GM12892 (cell line): Measurements from ENCODE around the gene SPATA16.

ENCODE experiments used
- DNase-seq: peaks from one replicate; pipeline ENCODE4 v3.0.0; 2011; ENCODE audit not compliant: insufficient read length
- FAIRE-seq: peaks from 2 replicates; lab custom pipeline; 2011; peaks lifted over from hg19 to GRCh38; lab: Jason Lieb, UNC
- POLR2A ChIP-seq: IDR thresholded peaks from 2 replicates; pipeline ENCODE4 v1.6.1; 2011; ENCODE audit warnings: low read depth, low read length, control low read depth
- POLR2AphosphoS5 ChIP-seq: IDR thresholded peaks from 2 replicates; pipeline ENCODE4 v1.6.1; 2011; ENCODE audit warnings: low read depth, low read length, control low read depth
- TAF1 ChIP-seq: IDR thresholded peaks from 2 replicates; pipeline ENCODE4 v1.6.1; 2011; ENCODE audit warnings: low read depth, mild to moderate bottlenecking, control low read depth, low read length, borderline replicate concordance

Gene SPATA16

DNA sequence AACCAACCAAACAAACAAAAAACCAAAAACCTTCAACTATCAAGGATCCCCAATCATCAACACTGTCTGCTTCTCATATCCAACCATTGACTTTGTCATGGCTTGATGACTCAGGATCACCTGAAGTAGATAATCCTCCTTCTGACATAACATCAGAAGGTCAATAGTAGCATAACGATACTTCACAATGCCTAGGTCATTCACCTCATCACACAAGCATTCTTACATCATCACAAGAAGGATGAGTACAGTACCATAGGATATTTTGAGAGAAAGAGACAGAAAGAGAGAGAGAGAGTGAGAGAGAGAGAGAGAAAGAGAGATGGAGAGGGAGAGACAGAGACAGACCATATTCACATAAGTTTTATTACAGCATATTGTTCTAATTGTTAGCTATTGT lies 42.1 kb downstream of the SPATA16 start:
- TF ChIP-seq POLR2AphosphoS5 = no peak
- no peak for TF ChIP-seq TAF1
- TF ChIP-seq POLR2A = no peak
- FAIRE-seq = no peak

DNA sequence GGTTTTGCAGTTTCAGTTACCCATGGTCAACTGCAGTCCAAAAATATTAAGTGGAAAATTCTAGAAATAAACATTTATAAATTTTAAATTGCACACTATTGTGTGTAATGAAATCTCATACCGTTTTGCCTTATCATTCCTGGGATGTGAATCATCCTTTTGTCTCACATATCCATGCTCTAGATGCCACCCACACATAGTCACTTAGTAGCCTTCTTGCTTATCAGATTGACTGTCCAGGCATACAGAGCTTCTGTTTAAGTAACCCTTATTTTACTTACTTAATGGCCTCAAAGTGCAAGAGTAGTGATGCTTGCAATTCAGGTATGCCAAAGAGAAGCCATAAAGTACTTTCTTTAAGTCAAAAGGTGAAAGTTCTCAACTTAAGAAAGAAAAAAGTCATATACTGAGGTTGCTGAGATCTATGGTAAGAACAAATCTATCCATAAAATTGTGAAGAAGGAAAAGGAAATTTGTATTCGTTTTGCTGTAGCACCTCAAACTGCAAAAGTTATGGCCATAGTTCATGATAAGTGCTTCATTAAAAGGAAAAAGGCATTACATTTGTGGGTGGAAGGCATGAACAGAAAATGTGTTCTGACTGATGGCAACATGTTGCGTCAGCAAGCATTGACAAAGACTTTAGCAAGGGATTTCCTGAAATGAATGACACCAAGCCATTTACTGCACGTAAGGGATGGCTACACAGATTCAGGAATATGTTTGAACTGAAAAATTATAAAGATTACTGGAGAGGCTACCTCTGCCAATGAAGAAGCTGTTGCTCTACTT lies 43.8 kb downstream of the SPATA16 start:
- TF ChIP-seq POLR2AphosphoS5 = no peak
- TF ChIP-seq TAF1 = no peak
- TF ChIP-seq POLR2A = no peak
- FAIRE-seq (no peak), DNase-seq (no peak)

More for the DNA sequence above, 42.1 kb downstream of the SPATA16 start:
- no peak for DNase-seq

DNA sequence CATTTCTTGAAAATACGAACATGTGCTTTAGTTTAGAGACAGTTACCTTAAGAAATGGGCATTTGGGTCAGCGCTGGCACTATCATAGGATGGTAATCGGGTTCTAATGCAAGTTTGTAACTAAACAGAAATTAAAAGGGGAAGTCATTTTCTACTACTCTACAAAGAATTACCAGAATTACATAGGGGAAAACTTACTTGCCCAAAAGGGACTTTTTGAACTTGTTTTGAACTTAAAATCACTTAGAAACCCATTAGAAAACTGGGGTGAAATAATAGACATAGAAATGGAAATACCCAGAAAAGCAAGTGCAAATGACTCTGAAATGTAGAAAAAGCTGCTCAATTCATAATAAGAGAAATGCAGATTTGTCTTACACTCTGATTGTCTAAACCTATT lies 44.9 kb downstream of the SPATA16 start:
- TF ChIP-seq TAF1 (no peak), POLR2AphosphoS5 (no peak), POLR2A (no peak)
- FAIRE-seq (no peak), DNase-seq (no peak)

DNA sequence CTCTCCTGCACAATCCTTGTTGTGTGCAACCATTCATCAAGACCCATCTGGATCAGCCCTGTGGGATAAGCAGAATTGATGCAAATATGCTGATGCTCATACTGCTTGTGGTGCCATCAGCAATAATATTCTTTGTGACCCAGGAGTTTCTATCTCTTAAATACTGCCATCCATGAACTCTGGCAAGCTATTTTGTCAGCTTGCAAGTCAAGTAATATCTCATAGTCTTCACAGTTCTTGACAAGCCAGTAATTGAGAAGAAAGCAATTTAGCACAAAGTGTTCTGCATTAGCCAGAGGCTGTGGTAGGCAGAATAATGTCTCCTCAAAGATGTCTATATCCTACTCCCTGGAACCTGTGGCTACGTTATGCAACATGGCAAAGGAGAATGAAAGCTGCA lies 49.0 kb downstream of the SPATA16 start:
- TF ChIP-seq POLR2AphosphoS5 (no peak), POLR2A (no peak), TAF1 (no peak)
- FAIRE-seq = no peak
- no peak for DNase-seq

DNA sequence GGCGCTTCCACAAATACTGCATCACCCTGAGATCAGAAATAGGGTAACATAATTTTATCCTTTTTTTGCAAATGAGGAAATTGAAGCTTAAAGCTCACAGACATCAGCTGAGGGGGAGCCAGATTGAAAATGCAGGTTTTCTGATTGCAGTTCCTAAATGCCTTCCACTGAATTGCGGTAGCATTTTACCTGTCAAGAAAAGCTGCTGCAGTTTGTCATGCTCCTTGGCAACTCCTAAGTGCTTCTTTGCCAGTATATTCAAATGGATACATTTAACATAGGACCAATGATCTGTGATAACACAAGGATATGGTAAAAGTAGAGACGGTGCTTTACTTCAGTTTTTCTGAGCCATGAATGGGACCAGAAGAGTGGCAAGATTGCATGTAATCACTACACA lies 50.5 kb downstream of the SPATA16 start:
- TF ChIP-seq POLR2A (no peak), TAF1 (no peak), POLR2AphosphoS5 (no peak)
- no peak for FAIRE-seq
- no peak for DNase-seq

DNA sequence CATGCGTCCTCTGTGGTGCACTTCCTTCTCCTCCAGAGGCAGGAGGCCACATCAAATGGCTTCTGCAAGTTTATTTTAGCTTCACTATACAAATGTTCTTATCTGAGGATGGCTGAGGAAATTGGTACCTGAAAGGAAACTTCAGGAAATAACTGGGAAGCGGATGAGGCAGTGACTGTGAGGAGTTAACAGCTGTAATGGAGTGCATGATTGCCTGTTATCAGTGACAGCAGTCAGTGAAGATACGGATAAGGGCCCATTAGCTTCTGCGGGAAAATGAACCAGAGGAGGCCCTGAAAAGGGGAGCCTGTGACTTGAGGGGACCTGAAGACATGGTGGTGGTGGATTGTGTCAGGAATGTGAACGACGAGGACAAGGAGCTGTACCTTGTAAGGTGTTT lies 51.8 kb downstream of the SPATA16 start:
- no peak for DNase-seq
- FAIRE-seq = no peak
- no peak for TF ChIP-seq POLR2AphosphoS5

DNA sequence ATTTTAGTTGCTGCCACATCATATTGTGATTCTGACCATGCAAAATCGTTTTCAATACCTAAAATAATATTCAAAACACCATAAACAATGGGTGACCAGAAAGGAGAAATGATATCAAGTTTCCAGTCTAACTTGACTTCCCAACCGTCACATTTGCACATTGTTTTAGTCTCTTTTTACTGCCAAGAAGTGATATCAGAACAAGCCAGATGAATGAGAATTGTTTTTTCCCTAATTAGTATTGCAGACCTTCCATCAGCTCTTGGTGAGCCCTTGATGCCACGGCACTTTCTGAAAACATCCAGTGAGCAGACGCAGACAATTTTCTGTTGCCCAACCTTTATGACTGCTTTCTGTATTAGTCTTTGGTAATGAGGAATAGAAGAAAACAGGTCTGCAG lies 62.5 kb downstream of the SPATA16 start:
- DNase-seq (no peak), FAIRE-seq (peak; percentile 50)
- TF ChIP-seq POLR2A = no peak
- no peak for TF ChIP-seq TAF1
- TF ChIP-seq POLR2AphosphoS5 = no peak

DNA sequence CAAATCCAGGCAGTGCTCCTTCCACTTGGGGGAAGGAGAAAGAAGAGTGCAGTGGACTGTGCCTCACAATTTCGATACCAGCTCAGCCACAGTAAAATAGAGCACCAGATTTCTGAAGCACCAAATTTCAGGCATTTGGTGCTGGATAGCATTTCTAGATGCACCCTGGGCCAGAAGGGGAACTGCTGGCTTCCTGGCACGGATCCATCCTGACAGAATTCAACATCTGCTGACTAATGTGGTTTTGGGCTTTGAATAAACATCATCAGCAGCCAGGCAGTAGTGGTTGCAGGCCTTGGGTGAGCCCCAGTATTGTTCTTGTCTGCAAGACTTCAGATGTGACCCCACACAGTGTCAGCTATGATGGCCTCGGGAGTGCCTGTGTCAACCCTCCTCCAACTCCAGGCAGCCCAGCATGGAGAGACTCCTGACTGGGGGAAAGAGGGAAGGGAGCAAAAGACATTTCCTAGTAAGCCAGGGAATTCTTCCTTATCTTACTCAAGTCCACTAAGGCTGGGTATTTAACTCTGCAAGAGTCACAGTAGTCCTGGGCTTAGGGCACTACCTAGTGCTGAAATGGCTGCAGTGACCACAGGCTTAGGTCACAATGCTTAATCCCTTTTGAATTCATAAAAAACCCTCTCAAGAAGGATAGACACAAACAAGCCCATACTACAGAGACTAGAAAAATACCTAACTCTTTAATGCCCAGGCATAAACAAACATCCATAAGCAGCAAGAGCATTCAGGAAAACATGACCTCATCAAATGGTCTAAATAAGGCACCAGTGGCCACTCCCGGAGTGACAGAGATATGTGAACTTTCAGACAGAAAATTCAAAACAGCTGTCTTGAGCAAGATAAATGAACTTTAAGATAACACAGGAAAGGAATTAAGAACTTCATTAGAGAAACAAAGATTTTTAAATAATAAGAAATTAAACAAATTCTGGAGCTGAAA lies 74.7 kb downstream of the SPATA16 start:
- DNase-seq (no peak), FAIRE-seq (no peak)
- no peak for TF ChIP-seq POLR2AphosphoS5
- no peak for TF ChIP-seq TAF1
- no peak for TF ChIP-seq POLR2A

DNA sequence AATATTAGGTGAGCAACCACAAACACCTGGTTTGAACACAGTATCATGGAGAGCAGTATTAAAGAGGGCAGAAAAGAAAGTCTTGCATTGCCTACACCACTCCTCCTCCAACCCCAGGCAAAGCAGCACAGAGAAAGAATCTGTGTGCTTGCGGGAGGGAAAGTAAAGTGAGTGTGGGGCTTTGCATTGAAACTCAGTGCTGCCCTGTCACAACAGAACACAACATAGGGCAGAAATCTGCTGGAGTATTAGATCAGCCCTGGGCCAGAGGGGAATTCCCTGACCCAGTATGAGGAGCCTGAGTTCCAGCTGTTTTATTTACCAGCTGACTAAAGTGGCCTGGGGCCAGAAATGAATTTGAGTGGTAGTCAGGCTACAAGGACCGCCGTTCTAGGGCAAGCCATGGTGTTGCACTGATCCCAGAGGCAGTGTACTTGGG lies 75.5 kb downstream of the SPATA16 start:
- TF ChIP-seq POLR2A = no peak
- no peak for TF ChIP-seq TAF1
- TF ChIP-seq POLR2AphosphoS5 = no peak
- FAIRE-seq (no peak), DNase-seq (no peak)

DNA sequence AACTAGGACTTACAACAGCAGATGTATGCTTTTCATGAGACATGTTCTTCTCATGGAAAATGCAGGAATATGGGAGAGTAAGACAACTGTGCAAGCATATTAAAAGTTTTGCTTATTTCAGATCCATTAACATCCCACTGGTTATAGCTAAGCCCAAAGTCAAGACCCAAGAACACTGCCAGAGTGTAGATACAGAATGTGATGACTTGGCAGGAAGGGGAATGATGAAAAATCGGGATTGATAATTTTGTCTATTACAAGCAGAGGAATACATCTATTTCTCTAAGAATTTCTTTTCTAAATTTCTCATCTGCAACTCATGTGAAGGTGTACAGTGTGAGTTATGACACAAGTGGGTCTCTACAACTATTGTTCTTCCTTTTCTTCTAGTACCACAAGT lies 76.4 kb downstream of the SPATA16 start:
- TF ChIP-seq TAF1 (no peak), POLR2AphosphoS5 (no peak), POLR2A (no peak)
- no peak for FAIRE-seq

DNA sequence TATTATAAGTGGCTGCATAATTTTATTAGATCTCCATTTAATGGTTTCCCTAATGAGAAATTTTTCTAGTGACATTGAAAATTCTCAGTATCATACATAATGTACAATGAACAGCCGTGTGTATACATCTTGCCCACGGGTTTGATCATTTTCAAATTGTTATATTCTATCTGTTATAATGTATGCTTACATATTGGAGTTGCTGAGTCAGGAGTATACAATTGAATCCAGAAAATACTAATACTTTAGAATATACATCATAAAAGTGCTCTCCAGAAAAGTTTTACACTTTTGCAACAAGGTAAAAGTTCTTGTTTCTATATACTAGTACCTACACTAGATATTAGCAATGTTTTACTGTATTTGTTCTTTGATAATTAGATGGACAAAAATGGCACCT lies 82.8 kb downstream of the SPATA16 start:
- FAIRE-seq = no peak
- no peak for DNase-seq
- no peak for TF ChIP-seq POLR2AphosphoS5
- TF ChIP-seq TAF1 = no peak
- no peak for TF ChIP-seq POLR2A

More for the DNA sequence above, 76.4 kb downstream of the SPATA16 start:
- DNase-seq = no peak

DNA sequence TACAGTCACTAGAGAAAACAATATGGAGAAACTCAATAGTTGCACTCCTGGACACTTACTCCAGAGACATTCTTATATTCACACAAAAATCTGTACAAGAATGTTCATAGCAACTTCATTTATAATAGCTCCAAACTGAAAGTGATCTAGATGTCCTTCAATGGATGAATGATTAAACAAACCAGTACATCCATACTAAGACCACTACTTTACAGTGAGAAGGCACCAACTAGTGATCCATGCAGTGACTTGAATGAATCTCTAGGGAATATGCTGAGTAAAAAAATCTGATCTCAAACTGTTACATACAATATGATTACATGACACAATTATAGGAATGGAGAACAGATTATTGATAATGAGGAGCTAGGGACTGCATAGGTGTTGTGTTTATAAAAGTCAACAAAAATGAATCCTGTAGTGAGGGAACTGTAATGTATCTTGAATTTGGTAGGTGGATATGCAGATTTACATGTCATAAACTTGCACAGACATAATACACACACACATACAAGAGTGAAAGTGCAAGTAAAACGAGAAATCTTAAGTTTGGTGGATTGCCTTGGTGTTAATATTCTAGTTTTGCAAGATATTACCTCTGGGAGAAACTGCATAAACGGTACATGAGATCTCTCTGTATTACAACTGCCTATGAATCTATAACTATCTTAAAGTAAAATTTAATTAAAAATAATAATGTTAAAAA lies 85.7 kb downstream of the SPATA16 start:
- TF ChIP-seq POLR2A (no peak), TAF1 (no peak), POLR2AphosphoS5 (no peak)
- FAIRE-seq (peak; percentile 38), DNase-seq (no peak)
